ENCODE measurements around the gene COX20.

The COX20 gene

DNA sequence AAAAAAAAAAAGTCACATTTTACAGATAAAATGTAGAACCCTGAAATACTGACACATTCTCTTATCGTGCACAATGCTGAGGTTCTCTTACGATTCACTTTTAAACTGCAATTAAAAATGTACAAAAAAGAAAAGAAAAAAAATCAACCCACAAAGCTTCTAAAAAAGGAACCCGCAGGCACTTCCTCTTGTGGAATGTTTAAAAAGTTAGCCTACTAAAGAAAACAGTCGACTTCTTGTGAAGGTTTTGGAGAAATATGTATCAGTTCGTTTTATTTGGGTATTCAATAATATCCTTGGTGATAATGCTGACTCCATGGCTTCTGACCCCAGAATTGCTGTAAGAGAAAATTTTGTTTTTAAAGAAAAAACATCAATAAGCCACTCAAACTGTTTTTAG, 18.7 kb downstream of the COX20 start:
- Histone ChIP-seq H3K4me1 (peaks cover 3% of the 10 kb centered on the region), H3K27ac (no peak overlapping the region), H3K36me3 (ENCODE audit: control insufficient read depth, insufficient read depth, low read length) (no peaks in the 10 kb centered on the region), H2AFZ (no peak overlapping the region), H3K9me3 (ENCODE audit: control insufficient read depth, low read length) (no peaks in the 10 kb centered on the region), H3K4me3 (ENCODE audit: low read depth, low read length) (no peak overlapping the region), H3K27me3 (ENCODE audit: control insufficient read depth, insufficient read depth, low read length) (no peaks in the 10 kb centered on the region), H3K9ac (no peak overlapping the region), H3K4me2 (ENCODE audit: low read length) (no peak overlapping the region), H3K79me2 (peaks cover 4% of the 10 kb centered on the region)
- TF ChIP-seq CTCF (IDR thresholded peaks at IDR 0.05) = no peak

- H3K27ac ChIP-seq = no peak overlapping the region
- H3K4me1 ChIP-seq = peaks cover 3% of the 10 kb centered on the region
- H3K9ac ChIP-seq = no peak overlapping the region
- no peak overlapping the region for H3K4me3 ChIP-seq (ENCODE audit: low read depth, low read length)
- no peaks in the 10 kb centered on the region for H3K9me3 ChIP-seq (ENCODE audit: control insufficient read depth, low read length)
- H3K4me2 ChIP-seq (ENCODE audit: low read length) = no peak overlapping the region
- TF ChIP-seq CTCF (IDR thresholded peaks at IDR 0.05) = no peak
- H3K36me3 ChIP-seq (ENCODE audit: control insufficient read depth, insufficient read depth, low read length) = no peaks in the 10 kb centered on the region
- peaks cover 6% of the 10 kb centered on the region for H3K79me2 ChIP-seq
- H3K27me3 ChIP-seq (ENCODE audit: control insufficient read depth, insufficient read depth, low read length) = no peaks in the 10 kb centered on the region
- H2AFZ ChIP-seq = no peak overlapping the region
Measured at GRCh38 chr1:244854865-244855578, 19.6 kb downstream of the COX20 start.

DNA sequence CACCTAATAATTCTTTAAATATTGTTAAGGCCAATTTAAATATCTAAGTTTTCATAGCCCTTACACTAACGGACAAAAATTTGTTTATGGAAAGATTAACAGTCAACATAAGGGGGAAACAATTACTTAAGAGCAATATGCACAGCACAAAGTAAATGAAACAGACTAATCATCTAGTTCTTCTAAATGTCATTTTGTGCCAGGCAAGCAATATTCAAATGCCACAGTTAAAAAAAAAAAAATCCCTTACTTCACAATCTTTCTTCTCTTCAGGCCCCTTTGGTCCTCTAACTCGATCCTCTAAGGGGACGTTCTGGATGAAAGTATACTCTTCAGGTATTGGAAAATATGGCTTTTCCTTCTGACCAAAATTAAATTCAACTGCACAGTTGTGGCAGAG, 22.3 kb downstream of the COX20 start:
- H3K4me1 ChIP-seq = peaks cover 8% of the 10 kb centered on the region
- H3K36me3 ChIP-seq (ENCODE audit: control insufficient read depth, insufficient read depth, low read length) = no peaks in the 10 kb centered on the region
- peaks cover 20% of the 10 kb centered on the region for H3K79me2 ChIP-seq
- no peaks in the 10 kb centered on the region for H3K27me3 ChIP-seq (ENCODE audit: control insufficient read depth, insufficient read depth, low read length)
- no peak for TF ChIP-seq CTCF (IDR thresholded peaks at IDR 0.05)
- no peak overlapping the region for H3K4me2 ChIP-seq (ENCODE audit: low read length)
- no peak overlapping the region for H2AFZ ChIP-seq
- no peaks in the 10 kb centered on the region for H3K9me3 ChIP-seq (ENCODE audit: control insufficient read depth, low read length)
- no peak overlapping the region for H3K27ac ChIP-seq
- no peak overlapping the region for H3K9ac ChIP-seq
- H3K4me3 ChIP-seq (ENCODE audit: low read depth, low read length) = no peak overlapping the region

GRCh38 chr1:244858357-244858756, 22.9 kb downstream of the COX20 start:
- Histone ChIP-seq H3K4me2 (ENCODE audit: low read length) (no peak overlapping the region), H3K27ac (no peak overlapping the region), H3K4me1 (peaks cover 8% of the 10 kb centered on the region), H3K36me3 (ENCODE audit: control insufficient read depth, insufficient read depth, low read length) (no peaks in the 10 kb centered on the region), H3K4me3 (ENCODE audit: low read depth, low read length) (no peak overlapping the region), H2AFZ (no peak overlapping the region), H3K27me3 (ENCODE audit: control insufficient read depth, insufficient read depth, low read length) (no peaks in the 10 kb centered on the region), H3K9me3 (ENCODE audit: control insufficient read depth, low read length) (no peaks in the 10 kb centered on the region), H3K9ac (no peak overlapping the region), H3K79me2 (peaks cover 20% of the 10 kb centered on the region)
- no peak for TF ChIP-seq CTCF (IDR thresholded peaks at IDR 0.05)

GRCh38 chr1:244860078-244860477, 24.6 kb downstream of the COX20 start:
- no peaks in the 10 kb centered on the region for H3K27me3 ChIP-seq (ENCODE audit: control insufficient read depth, insufficient read depth, low read length)
- H3K27ac ChIP-seq = no peak overlapping the region
- no peaks in the 10 kb centered on the region for H3K36me3 ChIP-seq (ENCODE audit: control insufficient read depth, insufficient read depth, low read length)
- no peaks in the 10 kb centered on the region for H3K9me3 ChIP-seq (ENCODE audit: control insufficient read depth, low read length)
- H3K9ac ChIP-seq = no peak overlapping the region
- no peak overlapping the region for H2AFZ ChIP-seq
- peaks cover 22% of the 10 kb centered on the region for H3K79me2 ChIP-seq
- TF ChIP-seq CTCF (IDR thresholded peaks at IDR 0.05) = no peak
- H3K4me3 ChIP-seq (ENCODE audit: low read depth, low read length) = no peak overlapping the region
- H3K4me2 ChIP-seq (ENCODE audit: low read length) = no peak overlapping the region
- H3K4me1 ChIP-seq = peaks cover 8% of the 10 kb centered on the region

Measured in parathyroid adenoma (tissue), 2 donors.